Adipocyte (in vitro differentiated cells): ENCODE results near the gene NEK7.

Experiments used
- DNase-seq: peaks from one replicate; pipeline ENCODE4 v3.0.0-alpha.2; 2015; ENCODE audit warnings: low read depth
- H3K27me3 ChIP-seq: replicated peaks from 2 replicates; pipeline ENCODE4 v1.7.0; 2013; ENCODE audit warnings: mild to moderate bottlenecking, low read length, moderate library complexity; ENCODE audit not compliant: control insufficient read depth, insufficient read depth
- H3K36me3 ChIP-seq: 2 replicates; pipeline ENCODE4 v1.7.0; 2013; ENCODE audit warnings: low read length, mild to moderate bottlenecking, moderate library complexity; ENCODE audit not compliant: control insufficient read depth, insufficient read depth, severe bottlenecking
- H3K4me1 ChIP-seq: 2 replicates; pipeline ENCODE4 v1.7.0; 2013; ENCODE audit warnings: mild to moderate bottlenecking, low read length, moderate library complexity; ENCODE audit not compliant: control insufficient read depth, insufficient read depth
- H3K4me3 ChIP-seq: 2 replicates; pipeline ENCODE4 v1.7.0; 2013; ENCODE audit warnings: mild to moderate bottlenecking, low read length, moderate library complexity
- H3K9ac ChIP-seq: 2 replicates; pipeline ENCODE4 v1.7.0; 2013; ENCODE audit warnings: mild to moderate bottlenecking, low read length, moderate library complexity
- H3K9me3 ChIP-seq: 2 replicates; pipeline ENCODE4 v1.7.0; 2013; ENCODE audit warnings: mild to moderate bottlenecking, low read length, moderate library complexity; ENCODE audit not compliant: control insufficient read depth

Gene NEK7

GRCh38 chr1:198241553-198241952 lies 84.8 kb downstream of the NEK7 start:
- Histone ChIP-seq H3K36me3 (no peaks in the 10 kb centered on the region), H3K9ac (no peak overlapping the region), H3K9me3 (peaks cover 1% of the 10 kb centered on the region), H3K4me1 (peaks cover 4% of the 10 kb centered on the region), H3K4me3 (no peak overlapping the region), H3K27me3 (no peaks in the 10 kb centered on the region)
- no peak for DNase-seq

GRCh38 chr1:198244772-198245171 lies 88.0 kb downstream of the NEK7 start:
- H3K4me1 ChIP-seq, result no peaks in the 10 kb centered on the region
- H3K4me3 ChIP-seq, result no peak overlapping the region
- H3K9me3 ChIP-seq, result no peaks in the 10 kb centered on the region
- no peaks in the 10 kb centered on the region for H3K27me3 ChIP-seq
- no peaks in the 10 kb centered on the region for H3K36me3 ChIP-seq
- no peak overlapping the region for H3K9ac ChIP-seq
- DNase-seq, result no peak

GRCh38 chr1:198245379-198245778 lies 88.6 kb downstream of the NEK7 start:
- Histone ChIP-seq H3K9me3 (no peaks in the 10 kb centered on the region), H3K9ac (no peak overlapping the region), H3K4me1 (no peaks in the 10 kb centered on the region), H3K36me3 (no peaks in the 10 kb centered on the region), H3K4me3 (no peak overlapping the region), H3K27me3 (no peaks in the 10 kb centered on the region)
- DNase-seq, result no peak

- H3K36me3 ChIP-seq, result no peaks in the 10 kb centered on the region
- H3K9me3 ChIP-seq, result no peaks in the 10 kb centered on the region
- no peak overlapping the region for H3K4me3 ChIP-seq
- no peak overlapping the region for H3K9ac ChIP-seq
- DNase-seq, result no peak
- H3K4me1 ChIP-seq, result no peaks in the 10 kb centered on the region
- no peaks in the 10 kb centered on the region for H3K27me3 ChIP-seq
Observed at GRCh38 chr1:198246337-198246736, 89.5 kb downstream of the NEK7 start.

- H3K9ac ChIP-seq, result no peak overlapping the region
- no peaks in the 10 kb centered on the region for H3K27me3 ChIP-seq
- no peaks in the 10 kb centered on the region for H3K9me3 ChIP-seq
- peaks cover 23% of the 10 kb centered on the region for H3K4me1 ChIP-seq
- DNase-seq, result no peak
- no peaks in the 10 kb centered on the region for H3K36me3 ChIP-seq
- no peak overlapping the region for H3K4me3 ChIP-seq
Observed at GRCh38 chr1:198253259-198253658, 96.5 kb downstream of the NEK7 start.

- no peak overlapping the region for H3K9ac ChIP-seq
- no peaks in the 10 kb centered on the region for H3K9me3 ChIP-seq
- DNase-seq, result no peak
Observed at GRCh38 chr1:198253668-198254067, 96.9 kb downstream of the NEK7 start.

GRCh38 chr1:198254521-198254920 lies 97.7 kb downstream of the NEK7 start:
- no peaks in the 10 kb centered on the region for H3K36me3 ChIP-seq
- no peaks in the 10 kb centered on the region for H3K9me3 ChIP-seq
- H3K4me3 ChIP-seq, result peak overlapping the region; percentile 35
- no peak overlapping the region for H3K9ac ChIP-seq
- DNase-seq, result peak; percentile 42
- no peaks in the 10 kb centered on the region for H3K27me3 ChIP-seq
- peaks cover 36% of the 10 kb centered on the region for H3K4me1 ChIP-seq

More at GRCh38 chr1:198253668-198254067, 96.9 kb downstream of the NEK7 start:
- Histone ChIP-seq H3K4me1 (peaks cover 27% of the 10 kb centered on the region), H3K36me3 (no peaks in the 10 kb centered on the region), H3K4me3 (no peak overlapping the region), H3K27me3 (no peaks in the 10 kb centered on the region)

- Histone ChIP-seq H3K36me3 (no peaks in the 10 kb centered on the region), H3K4me1 (peaks cover 40% of the 10 kb centered on the region), H3K27me3 (no peaks in the 10 kb centered on the region), H3K9ac (no peak overlapping the region), H3K4me3 (peak overlapping the region; percentile 35), H3K9me3 (no peaks in the 10 kb centered on the region)
- DNase-seq, result no peak
Observed at GRCh38 chr1:198254948-198255347, 98.2 kb downstream of the NEK7 start.

- Histone ChIP-seq H3K4me3 (no peak overlapping the region), H3K36me3 (no peaks in the 10 kb centered on the region), H3K9me3 (no peaks in the 10 kb centered on the region), H3K9ac (no peak overlapping the region), H3K4me1 (peaks cover 40% of the 10 kb centered on the region), H3K27me3 (no peaks in the 10 kb centered on the region)
- no peak for DNase-seq
Observed at GRCh38 chr1:198255784-198256183, 99.0 kb downstream of the NEK7 start.

- Histone ChIP-seq H3K4me1 (peaks cover 38% of the 10 kb centered on the region), H3K27me3 (no peaks in the 10 kb centered on the region), H3K9me3 (no peaks in the 10 kb centered on the region), H3K36me3 (no peaks in the 10 kb centered on the region), H3K9ac (peak overlapping the region; percentile 52), H3K4me3 (peak overlapping the region; percentile 52)
- DNase-seq, result peak; percentile 64
Observed at GRCh38 chr1:198258491-198258890, 101.7 kb downstream of the NEK7 start.

- Histone ChIP-seq H3K27me3 (no peaks in the 10 kb centered on the region), H3K9me3 (no peaks in the 10 kb centered on the region)
- DNase-seq, result peak; percentile 35
Observed at GRCh38 chr1:198259333-198260074, 102.7 kb downstream of the NEK7 start.

GRCh38 chr1:198261886-198262285 lies 105.1 kb downstream of the NEK7 start:
- no peaks in the 10 kb centered on the region for H3K27me3 ChIP-seq
- no peak for DNase-seq
- H3K4me3 ChIP-seq, result no peak overlapping the region
- H3K9ac ChIP-seq, result no peak overlapping the region
- H3K9me3 ChIP-seq, result no peaks in the 10 kb centered on the region
- no peaks in the 10 kb centered on the region for H3K36me3 ChIP-seq
- H3K4me1 ChIP-seq, result peaks cover 18% of the 10 kb centered on the region

More at GRCh38 chr1:198259333-198260074, 102.7 kb downstream of the NEK7 start:
- Histone ChIP-seq H3K4me1 (peaks cover 28% of the 10 kb centered on the region), H3K4me3 (peak overlapping the region; percentile 52), H3K36me3 (no peaks in the 10 kb centered on the region), H3K9ac (peak overlapping the region; percentile 52)
